H1 (cell line): ENCODE measurements around the gene LRRC56. TPM values are rescaled to one million over a fixed set of nuclear protein-coding genes. Genes with fewer than 3 reads are reported as not detected.
A peak's percentile ranks its signal among the peaks of the same experiment; 100 is the strongest.

Experiments used
- CTCF ChIA-PET: fragments of 300-600 bp; sonication (Branson Sonifier 250); formaldehyde crosslinking; loops from one replicate; lab custom pipeline; 2021; ENCODE audit not compliant: partially characterized antibody; lab: Charles Lee
- POLR2A ChIA-PET: fragments of 300-600 bp; sonication (Branson Sonifier 250); formaldehyde crosslinking; loops from one replicate; lab custom pipeline; 2021; ENCODE audit warnings: inconsistent platforms; ENCODE audit not compliant: partially characterized antibody; lab: Charles Lee
- DNase-seq, 2 experiments: peaks; one replicate each; pipeline versions ENCODE4 v3.0.0 to v3.0.0-alpha.2; 2010 to 2022; ENCODE audit warnings: low spot score in 2 of 2, low read depth in 1 of 2, mixed read lengths in 1 of 2
- FAIRE-seq: peaks from 2 replicates; lab custom pipeline; 2011; peaks lifted over from hg19 to GRCh38; lab: Jason Lieb, UNC
- H2AFZ ChIP-seq: 2 replicates; pipeline ENCODE4 v1.8.1; 2012; ENCODE audit warnings: low read length, inconsistent platforms
- H2AK5ac ChIP-seq: 2 replicates; pipeline ENCODE4 v1.6.1; 2013; ENCODE audit warnings: low read depth, low read length
- H2BK120ac ChIP-seq: replicated peaks from 2 replicates; pipeline ENCODE3; 2013; ENCODE audit warnings: low read depth, low read length, inconsistent platforms
- H2BK12ac ChIP-seq: 2 replicates; pipeline ENCODE4 v1.6.1; 2013; ENCODE audit warnings: low read depth, low read length
- H2BK15ac ChIP-seq: 2 replicates; pipeline ENCODE4 v1.6.1; 2013; ENCODE audit warnings: low read length
- H2BK20ac ChIP-seq: 2 replicates; pipeline ENCODE4 v1.6.1; 2013; ENCODE audit warnings: low read length
- H2BK5ac ChIP-seq: 2 replicates; pipeline ENCODE4 v1.6.1; 2013; ENCODE audit warnings: low read depth, low read length
- H3K14ac ChIP-seq: 2 replicates; pipeline ENCODE4 v1.6.1; 2013; ENCODE audit warnings: inconsistent platforms; ENCODE audit not compliant: insufficient read length
- H3K18ac ChIP-seq: 2 replicates; pipeline ENCODE4 v1.6.1; 2013; ENCODE audit warnings: low read length; ENCODE audit errors: extremely low read depth
- H3K23ac ChIP-seq: 2 replicates; pipeline ENCODE4 v1.6.1; 2013; ENCODE audit warnings: inconsistent platforms; ENCODE audit not compliant: insufficient read length
- H3K23me2 ChIP-seq: 2 replicates; pipeline ENCODE4 v1.6.1; 2013; ENCODE audit warnings: low read depth, low read length
- H3K27ac ChIP-seq: 2 replicates; pipeline ENCODE4 v1.6.1; 2011; ENCODE audit warnings: low read depth, low read length, inconsistent platforms
- H3K27me3 ChIP-seq, 4 experiments: replicated peaks in 1 of 4; 1 replicate in 1 of 4; 2 replicates in 3 of 4; pipeline versions ENCODE4 v1.6.1 to v1.8.1; 2011 to 2013; ENCODE audit warnings: low read length in 3 of 4, mild to moderate bottlenecking in 3 of 4, inconsistent platforms in 2 of 4, mixed read lengths in 2 of 4, moderate library complexity in 1 of 4; ENCODE audit not compliant: control insufficient read depth in 3 of 4, insufficient read depth in 3 of 4; ENCODE audit errors: extremely low read depth in 1 of 4
- H3K36me3 ChIP-seq, 4 experiments: 2 replicates each; pipeline versions ENCODE4 v1.6.1 to v1.8.1; 2011 to 2013; ENCODE audit warnings: mild to moderate bottlenecking in 4 of 4, low read length in 3 of 4, moderate library complexity in 2 of 4, control low read depth in 1 of 4, inconsistent platforms in 1 of 4; ENCODE audit not compliant: insufficient read depth in 4 of 4, control insufficient read depth in 2 of 4
- H3K4ac ChIP-seq: replicated peaks from 2 replicates; pipeline ENCODE3; 2013; ENCODE audit warnings: low read length, low read depth, mixed read lengths, inconsistent platforms; ENCODE audit not compliant: insufficient read length
- H3K4me1 ChIP-seq, 4 experiments: replicated peaks in 1 of 4; 1 replicate in 1 of 4; 2 replicates in 3 of 4; pipeline versions ENCODE4 v1.6.1 to v1.8.1; 2011 to 2013; ENCODE audit warnings: low read length in 3 of 4, inconsistent platforms in 2 of 4, mixed read lengths in 1 of 4; ENCODE audit not compliant: insufficient read depth in 4 of 4, control insufficient read depth in 3 of 4
- H3K4me2 ChIP-seq, 2 experiments: 2 replicates each; pipeline versions ENCODE4 v1.6.1 to v1.8.1; 2011 to 2013; ENCODE audit warnings: low read depth in 2 of 2, low read length in 2 of 2, control low read depth in 1 of 2, inconsistent platforms in 1 of 2, mild to moderate bottlenecking in 1 of 2; ENCODE audit not compliant: insufficient read depth in 1 of 2
- H3K4me3 ChIP-seq, 4 experiments: fragments of 200-600, 300-600 bp in 1 of 4; sonication (generic), shearing (Covaris generic), sonication (Bioruptor Twin) in 1 of 4; 2 replicates each; pipeline versions ENCODE4 v1.5.1 to v1.8.1; 2011 to 2016; ENCODE audit warnings: low read length in 4 of 4, low read depth in 3 of 4, control low read depth in 2 of 4, inconsistent platforms in 2 of 4, mild to moderate bottlenecking in 2 of 4, mixed read lengths in 1 of 4, moderate library complexity in 1 of 4; ENCODE audit not compliant: insufficient read depth in 2 of 4; ENCODE audit errors: extremely low read depth in 1 of 4
- H3K56ac ChIP-seq: replicated peaks from 2 replicates; pipeline ENCODE3; 2013; ENCODE audit warnings: low read depth, mild to moderate bottlenecking, mixed read lengths, low read length, inconsistent platforms; ENCODE audit not compliant: insufficient read length
- H3K79me1 ChIP-seq: 2 replicates; pipeline ENCODE4 v1.6.1; 2013; ENCODE audit warnings: low read depth, low read length, control low read depth
- H3K79me2 ChIP-seq, 2 experiments: 2 replicates each; pipeline versions ENCODE4 v1.6.1 to v1.8.1; 2012 to 2013; ENCODE audit warnings: low read length in 2 of 2, mild to moderate bottlenecking in 2 of 2, inconsistent platforms in 1 of 2; ENCODE audit not compliant: insufficient read depth in 2 of 2, control insufficient read depth in 1 of 2
- H3K9ac ChIP-seq, 4 experiments: replicated peaks in 1 of 4; 1 replicate in 1 of 4; 2 replicates in 3 of 4; pipeline versions ENCODE4 v1.6.1 to v1.8.1; 2011 to 2013; ENCODE audit warnings: low read depth in 3 of 4, low read length in 3 of 4, control low read depth in 2 of 4, mild to moderate bottlenecking in 2 of 4, moderate library complexity in 2 of 4, inconsistent platforms in 1 of 4; ENCODE audit errors: extremely low read depth in 1 of 4
- H3K9me3 ChIP-seq, 2 experiments: 2 replicates each; pipeline versions ENCODE4 v1.6.1 to v1.8.1; 2012 to 2013; ENCODE audit warnings: mild to moderate bottlenecking in 2 of 2, moderate library complexity in 2 of 2, control low read depth in 1 of 2, inconsistent platforms in 1 of 2, low read depth in 1 of 2, low read length in 1 of 2, mixed read lengths in 1 of 2; ENCODE audit not compliant: insufficient read depth in 2 of 2
- H4K20me1 ChIP-seq, 2 experiments: replicated peaks in 1 of 2; 2 replicates each; pipeline versions ENCODE3 to v1.8.1; 2011 to 2013; ENCODE audit warnings: inconsistent platforms in 2 of 2, low read length in 2 of 2, mild to moderate bottlenecking in 1 of 2; ENCODE audit not compliant: insufficient read depth in 2 of 2, control insufficient read depth in 1 of 2
- H4K5ac ChIP-seq: 2 replicates; pipeline ENCODE4 v1.6.1; 2013; ENCODE audit warnings: low read length, low read depth, mixed read lengths, inconsistent platforms; ENCODE audit not compliant: insufficient read length
- H4K8ac ChIP-seq: 2 replicates; pipeline ENCODE4 v1.8.0; 2013; ENCODE audit warnings: mild to moderate bottlenecking, moderate library complexity, low read length, inconsistent platforms; ENCODE audit not compliant: insufficient read depth; ENCODE audit errors: extremely low read depth
- H4K91ac ChIP-seq: replicated peaks from 2 replicates; pipeline ENCODE3; 2013; ENCODE audit warnings: low read length, mixed read lengths, inconsistent platforms; ENCODE audit not compliant: insufficient read length
- BCL11A ChIP-seq, 2 experiments: IDR thresholded peaks; one replicate each; pipeline ENCODE4 v1.6.1; 2011; ENCODE audit warnings: low read depth in 2 of 2, low read length in 2 of 2, mild to moderate bottlenecking in 2 of 2
- BRCA1 ChIP-seq: IDR thresholded peaks from 2 replicates; pipeline ENCODE4 v1.6.1; 2012; ENCODE audit warnings: low read depth, low read length, improper control_type of control experiment
- CREB1 ChIP-seq: IDR thresholded peaks from 2 replicates; pipeline ENCODE4 v1.6.1; 2012; ENCODE audit warnings: inconsistent platforms
- EZH2 ChIP-seq: fragments of 200-600 bp; sonication (generic); IDR thresholded peaks from 2 replicates; pipeline ENCODE4 v1.7.1; 2012; ENCODE audit warnings: low read depth, mild to moderate bottlenecking, moderate library complexity, low read length, inconsistent platforms; ENCODE audit not compliant: severe bottlenecking
- HDAC2 ChIP-seq, 2 experiments: fragments of 300-600 bp in 1 of 2; sonication (generic) in 1 of 2; IDR thresholded peaks; 2 replicates each; pipeline ENCODE4 v1.6.1; 2011 to 2012; ENCODE audit warnings: low read depth in 2 of 2, low read length in 2 of 2, mild to moderate bottlenecking in 2 of 2, moderate library complexity in 2 of 2, borderline replicate concordance in 1 of 2, inconsistent platforms in 1 of 2
- RXRA ChIP-seq: IDR thresholded peaks from 2 replicates; pipeline ENCODE4 v1.6.1; 2011; ENCODE audit warnings: low read depth, mild to moderate bottlenecking, low read length, moderate library complexity; ENCODE audit not compliant: insufficient read depth
- SP1 ChIP-seq: IDR thresholded peaks from 2 replicates; pipeline ENCODE4 v1.6.1; 2011; ENCODE audit warnings: low read depth, low read length
- SP4 ChIP-seq: IDR thresholded peaks from 2 replicates; pipeline ENCODE4 v1.6.1; 2012; ENCODE audit warnings: low read length, inconsistent platforms
- TBP ChIP-seq: IDR thresholded peaks from 2 replicates; pipeline ENCODE4 v1.6.1; 2011; ENCODE audit warnings: low read depth, low read length, improper control_type of control experiment
- WGBS, 2 experiments: shearing (Covaris generic) in 1 of 2; methylation state at CpG; one replicate each; pipeline versions ENCODE4 v1.1.6 to v1.1.7; 2013 to 2015; ENCODE audit warnings: low lambda C conversion rate in 2 of 2, mixed read lengths in 2 of 2, inconsistent platforms in 1 of 2, low coverage in 1 of 2, missing lambda C conversion rate in 1 of 2; ENCODE audit not compliant: insufficient replicate concordance in 2 of 2, insufficient coverage in 1 of 2, insufficient read length in 1 of 2; ENCODE audit errors: extremely low coverage in 1 of 2, missing lambda C conversion rate in 1 of 2; 5-methylcytosine and 5-hydroxymethylcytosine counted together
- polyA plus RNA-seq, 7 experiments: library from polyadenylated mRNA; depleted of rRNA in 3 of 7; stranded (reverse) in 5 of 7; unstranded in 2 of 7; fragments of >200 nt in 5 of 7; fragments of 200-250 nt in 2 of 7; gene quantifications; 1 replicate in 5 of 7; 2 replicates in 1 of 7; 4 replicates in 1 of 7; pipeline versions ENCODE4 v1.2.1 to v1.2.3, GENCODE V29; 2011 to 2013; ENCODE audit warnings: missing spikeins in 2 of 7, mixed read lengths in 2 of 7
- total RNA-seq: library from RNA; stranded (reverse); fragmentation: NEBNext Ultra II Directional; extraction: Animal tissue kit (Norgen Biotek cat#: 25700); gene quantifications from 2 replicates; pipeline ENCODE4 v1.2.1, GENCODE V29; 2021
- TF ChIP-seq, protein P1 (sequence below): IDR thresholded peaks from 2 replicates; pipeline ENCODE4 v1.6.1; 2012; ENCODE audit warnings: low read length, inconsistent platforms

Gene LRRC56
- total and polyA plus RNA-seq, 2 of the 8 experiments (the other 6 are each of a cell fraction or from before 2014, with no cell fraction given): 0.94 to 1.9 TPM

- Histone ChIP-seq H3K18ac (no peak overlapping the region), H2AFZ (no peak overlapping the region), H3K56ac (no peak overlapping the region), H3K23ac (no peak overlapping the region), H2BK120ac (no peak overlapping the region), H3K9ac (no peak overlapping the region), H3K79me1 (peaks cover 10% of the 10 kb centered on the region), H3K4me3 (peak overlapping the region in 3 of 4 experiments; percentile 63 to 95 (median 83); a peak in 5 of 8 replicates), H3K27ac (no peak overlapping the region), H4K20me1 (peaks cover 9 to 24% of the 10 kb centered on the region in 2 experiments), H4K5ac (no peak overlapping the region), H2BK5ac (no peak overlapping the region), H4K8ac (peak overlapping the region; percentile 77; the same call in 1 of the 2 replicates), H2BK12ac (0 out of 2 replicates have a peak overlapping the region, but pooled peaks have one; percentile 50), H3K79me2 (peaks cover 0 to 4% of the 10 kb centered on the region in 2 experiments; a peak in 1 of 4 replicates), H2AK5ac (no peak overlapping the region), H3K36me3 (peaks cover 0 to 8% (median 4%) of the 10 kb centered on the region in 4 experiments; a peak in 5 of 8 replicates), H3K4me2 (peak overlapping the region; percentile 74 to 78; a peak in 3 of 4 replicates), H2BK15ac (no peak overlapping the region), H3K4me1 (peaks cover 0 to 24% (median 14%) of the 10 kb centered on the region in 4 experiments; a peak in 6 of 7 replicates), H3K27me3 (peaks cover 0 to 12% (median 9%) of the 10 kb centered on the region in 4 experiments; a peak in 6 of 7 replicates), H3K23me2 (peaks cover 11% of the 10 kb centered on the region; the same call in 1 of the 2 replicates), H3K9me3 (no peaks in the 10 kb centered on the region), H2BK20ac (no peak overlapping the region), H3K4ac (no peak overlapping the region), H3K14ac (no peak overlapping the region), H4K91ac (no peak overlapping the region)
- WGBS, 2 experiments: 93% methylated on average over 28 of the region's 29 CpGs; no CpG with 5 or more reads in 1 of the 2 experiments
- POLR2A ChIA-PET: interaction anchor here (0.6 to 1.4 kb wide), 6 partner anchors 12 to 204 kb away, joined by 3 to 4 read pairs (median 3); no protein-coding TSS in a partner anchor
- CTCF ChIA-PET: interaction anchor here (0.7 to 1.4 kb wide), 2 partner anchors 11 kb away, joined by 3 to 4 read pairs; no protein-coding TSS in a partner anchor
- FAIRE-seq (no peak), DNase-seq (no peak)
- TF ChIP-seq BRCA1 (no peak), TBP (no peak), RXRA (no peak), HDAC2 (IDR thresholded peaks at IDR 0.05; ENCODE audit: borderline replicate concordance in 1 of 2, low read depth in 2 of 2, low read length in 2 of 2) (no peak), BCL11A (IDR thresholded peaks at IDR 0.05; ENCODE audit: low read depth in 2 of 2, low read length in 2 of 2) (no peak), SP4 (no peak), CREB1 (no peak), SP1 (no peak), EZH2 (no peak)
- TF ChIP-seq, protein P1, sequence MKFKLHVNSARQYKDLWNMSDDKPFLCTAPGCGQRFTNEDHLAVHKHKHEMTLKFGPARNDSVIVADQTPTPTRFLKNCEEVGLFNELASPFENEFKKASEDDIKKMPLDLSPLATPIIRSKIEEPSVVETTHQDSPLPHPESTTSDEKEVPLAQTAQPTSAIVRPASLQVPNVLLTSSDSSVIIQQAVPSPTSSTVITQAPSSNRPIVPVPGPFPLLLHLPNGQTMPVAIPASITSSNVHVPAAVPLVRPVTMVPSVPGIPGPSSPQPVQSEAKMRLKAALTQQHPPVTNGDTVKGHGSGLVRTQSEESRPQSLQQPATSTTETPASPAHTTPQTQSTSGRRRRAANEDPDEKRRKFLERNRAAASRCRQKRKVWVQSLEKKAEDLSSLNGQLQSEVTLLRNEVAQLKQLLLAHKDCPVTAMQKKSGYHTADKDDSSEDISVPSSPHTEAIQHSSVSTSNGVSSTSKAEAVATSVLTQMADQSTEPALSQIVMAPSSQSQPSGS: no peak
Measured at GRCh38 chr11:562046-562645, 24.8 kb downstream of the LRRC56 start.
